ENCODE measurements around the gene SLIT1.

Gene SLIT1

DNA sequence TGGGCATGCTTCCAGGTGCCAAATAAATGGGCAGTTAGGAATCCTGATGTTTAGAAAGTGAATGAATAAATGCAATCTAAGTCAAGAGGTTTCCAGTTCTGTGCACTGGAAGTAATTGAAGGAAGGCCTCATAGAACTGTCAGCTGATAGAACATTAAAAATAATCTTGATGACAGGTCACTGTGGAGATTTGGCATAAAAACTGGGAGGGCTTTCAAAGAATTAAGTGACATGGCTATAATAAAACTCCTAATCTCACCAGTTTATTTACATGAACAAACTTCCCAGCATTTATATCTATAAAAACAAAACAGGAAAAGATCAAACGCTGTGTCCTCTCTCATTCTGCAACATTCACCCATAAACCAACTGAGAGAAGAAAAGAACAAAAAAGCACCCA is 170.5 kb downstream of the SLIT1 start:
- WGBS (ENCODE audit: extremely low coverage, insufficient coverage, low lambda C conversion rate) = no CpG with 5 or more reads among the region's 1 CpG
- Histone ChIP-seq H3K23ac (ENCODE audit: low read length) (no peak overlapping the region), H3K4me3 (ENCODE audit: low read length) (no peak overlapping the region), H2BK5ac (ENCODE audit: low read length) (no peak overlapping the region), H3K4ac (ENCODE audit: low read depth, low read length) (no peak overlapping the region), H3K27ac (ENCODE audit: low read depth, low read length) (no peak overlapping the region), H3K79me2 (ENCODE audit: control insufficient read depth, insufficient read depth, low read length) (no peaks in the 10 kb centered on the region), H4K8ac (ENCODE audit: low read depth, low read length) (no peak overlapping the region), H2BK120ac (ENCODE audit: low read depth, low read length) (no peak overlapping the region), H3K18ac (ENCODE audit: low read length) (no peak overlapping the region), H3K27me3 (ENCODE audit: insufficient read depth, low read length, poor library complexity) (no peaks in the 10 kb centered on the region), H3K4me1 (ENCODE audit: control insufficient read depth, low read depth, low read length) (no peaks in the 10 kb centered on the region), H3K4me2 (ENCODE audit: low read length) (no peak overlapping the region), H3K36me3 (ENCODE audit: control insufficient read depth, insufficient read depth, low read length) (no peaks in the 10 kb centered on the region), H3K56ac (ENCODE audit: low read length) (no peak overlapping the region), H4K5ac (ENCODE audit: low read length) (no peak overlapping the region), H2BK15ac (replicated peaks; ENCODE audit: low read depth) (no peak overlapping the region), H2AK5ac (ENCODE audit: low read length) (no peak overlapping the region), H3K9ac (ENCODE audit: low read length) (no peak overlapping the region), H3K79me1 (ENCODE audit: low read length) (no peaks in the 10 kb centered on the region)
- DNase-seq = no peak

DNA sequence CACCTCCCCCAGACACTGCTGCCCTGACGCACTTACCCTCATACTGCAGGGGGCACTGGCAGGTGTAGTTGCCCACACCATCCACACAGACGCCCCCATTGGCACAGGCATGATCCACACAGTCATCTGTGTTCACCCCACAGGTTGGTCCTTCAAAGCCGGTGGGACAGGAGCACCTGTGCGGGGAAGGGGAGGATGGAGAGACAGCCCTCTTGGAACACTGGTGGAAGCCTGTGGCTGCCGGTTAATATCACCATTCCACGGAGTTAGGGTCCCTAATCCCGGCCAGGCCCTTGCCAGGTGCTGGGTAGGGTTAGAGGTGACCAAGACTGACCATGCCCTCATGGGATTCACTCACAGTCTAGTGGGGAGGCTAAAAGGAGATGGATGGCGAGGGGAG is 171.8 kb downstream of the SLIT1 start:
- no peaks in the 10 kb centered on the region for H3K36me3 ChIP-seq (ENCODE audit: control insufficient read depth, insufficient read depth, low read length)
- H3K79me2 ChIP-seq (ENCODE audit: control insufficient read depth, insufficient read depth, low read length) = no peaks in the 10 kb centered on the region
- no peak overlapping the region for H2BK5ac ChIP-seq (ENCODE audit: low read length)
- no peaks in the 10 kb centered on the region for H3K4me1 ChIP-seq (ENCODE audit: control insufficient read depth, low read depth, low read length)
- H3K56ac ChIP-seq (ENCODE audit: low read length) = no peak overlapping the region
- H3K4ac ChIP-seq (ENCODE audit: low read depth, low read length) = no peak overlapping the region
- H3K4me2 ChIP-seq (ENCODE audit: low read length) = no peak overlapping the region
- no peak overlapping the region for H2AK5ac ChIP-seq (ENCODE audit: low read length)
- H3K4me3 ChIP-seq (ENCODE audit: low read length) = no peak overlapping the region
- no peak for DNase-seq
- WGBS (ENCODE audit: extremely low coverage, insufficient coverage, low lambda C conversion rate) = no CpG with 5 or more reads among the region's 8 CpGs
- H3K27ac ChIP-seq (ENCODE audit: low read depth, low read length) = no peak overlapping the region
- H3K18ac ChIP-seq (ENCODE audit: low read length) = no peak overlapping the region
- no peak overlapping the region for H2BK15ac ChIP-seq (replicated peaks; ENCODE audit: low read depth)
- no peak overlapping the region for H4K8ac ChIP-seq (ENCODE audit: low read depth, low read length)
- no peak overlapping the region for H3K9ac ChIP-seq (ENCODE audit: low read length)
- no peaks in the 10 kb centered on the region for H3K79me1 ChIP-seq (ENCODE audit: low read length)
- H3K27me3 ChIP-seq (ENCODE audit: insufficient read depth, low read length, poor library complexity) = no peaks in the 10 kb centered on the region
- no peak overlapping the region for H3K23ac ChIP-seq (ENCODE audit: low read length)
- no peak overlapping the region for H2BK120ac ChIP-seq (ENCODE audit: low read depth, low read length)
- H4K5ac ChIP-seq (ENCODE audit: low read length) = no peak overlapping the region

DNA sequence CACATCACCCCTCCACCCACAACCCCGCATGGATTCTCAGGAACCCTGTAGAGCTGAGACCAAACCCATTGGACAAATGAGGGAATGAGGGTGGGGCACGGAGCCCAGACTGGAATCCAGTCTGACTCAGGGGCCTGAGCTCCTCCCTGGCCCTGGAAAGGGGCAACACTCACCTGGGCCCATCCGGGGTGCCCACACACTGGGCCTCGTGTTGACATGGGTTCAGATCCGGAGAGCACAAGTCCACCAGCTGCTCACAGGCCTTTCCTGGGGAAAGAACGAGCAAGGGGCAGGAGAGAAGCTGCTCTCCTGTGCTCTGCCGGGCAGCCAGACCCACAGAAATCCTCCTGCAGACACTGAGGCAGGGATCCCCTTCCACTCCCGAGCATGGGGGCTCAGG is 172.2 kb downstream of the SLIT1 start:
- Histone ChIP-seq H3K4me2 (ENCODE audit: low read length) (no peak overlapping the region), H3K79me2 (ENCODE audit: control insufficient read depth, insufficient read depth, low read length) (no peaks in the 10 kb centered on the region), H3K4me3 (ENCODE audit: low read length) (no peak overlapping the region), H3K79me1 (ENCODE audit: low read length) (no peaks in the 10 kb centered on the region), H2BK5ac (ENCODE audit: low read length) (no peak overlapping the region), H3K27ac (ENCODE audit: low read depth, low read length) (no peak overlapping the region), H3K36me3 (ENCODE audit: control insufficient read depth, insufficient read depth, low read length) (no peaks in the 10 kb centered on the region), H3K18ac (ENCODE audit: low read length) (no peak overlapping the region), H3K9ac (ENCODE audit: low read length) (no peak overlapping the region), H3K4ac (ENCODE audit: low read depth, low read length) (no peak overlapping the region), H3K27me3 (ENCODE audit: insufficient read depth, low read length, poor library complexity) (no peaks in the 10 kb centered on the region), H4K8ac (ENCODE audit: low read depth, low read length) (no peak overlapping the region), H3K56ac (ENCODE audit: low read length) (no peak overlapping the region), H2BK15ac (replicated peaks; ENCODE audit: low read depth) (no peak overlapping the region), H2BK120ac (ENCODE audit: low read depth, low read length) (no peak overlapping the region), H4K5ac (ENCODE audit: low read length) (no peak overlapping the region), H2AK5ac (ENCODE audit: low read length) (no peak overlapping the region), H3K4me1 (ENCODE audit: control insufficient read depth, low read depth, low read length) (no peaks in the 10 kb centered on the region), H3K23ac (ENCODE audit: low read length) (no peak overlapping the region)
- DNase-seq = no peak
- no CpG with 5 or more reads among the region's 8 CpGs for WGBS (ENCODE audit: extremely low coverage, insufficient coverage, low lambda C conversion rate)

DNA sequence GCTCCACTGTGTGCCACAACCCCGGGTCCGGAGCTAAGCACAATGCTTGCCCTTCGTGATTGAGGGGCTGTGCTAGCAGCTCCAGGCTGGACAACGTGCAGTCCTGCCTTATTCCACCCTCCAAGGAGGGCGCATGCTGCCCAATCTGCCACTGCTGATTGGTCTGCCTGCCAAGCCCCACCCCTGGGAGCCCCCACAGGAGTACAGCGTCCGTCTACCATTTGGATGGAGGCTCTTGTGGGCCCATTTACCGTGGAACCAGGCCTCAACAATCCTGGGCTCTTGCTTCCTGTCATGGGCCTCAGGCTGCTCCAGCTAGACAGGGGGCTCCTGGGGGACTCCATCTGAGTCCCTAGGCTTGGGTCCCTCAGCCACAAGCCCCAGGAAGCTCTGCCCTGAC is 173.3 kb downstream of the SLIT1 start:
- no peak for DNase-seq
- no peaks in the 10 kb centered on the region for H3K27me3 ChIP-seq (ENCODE audit: insufficient read depth, low read length, poor library complexity)
- no peak overlapping the region for H2AK5ac ChIP-seq (ENCODE audit: low read length)

DNA sequence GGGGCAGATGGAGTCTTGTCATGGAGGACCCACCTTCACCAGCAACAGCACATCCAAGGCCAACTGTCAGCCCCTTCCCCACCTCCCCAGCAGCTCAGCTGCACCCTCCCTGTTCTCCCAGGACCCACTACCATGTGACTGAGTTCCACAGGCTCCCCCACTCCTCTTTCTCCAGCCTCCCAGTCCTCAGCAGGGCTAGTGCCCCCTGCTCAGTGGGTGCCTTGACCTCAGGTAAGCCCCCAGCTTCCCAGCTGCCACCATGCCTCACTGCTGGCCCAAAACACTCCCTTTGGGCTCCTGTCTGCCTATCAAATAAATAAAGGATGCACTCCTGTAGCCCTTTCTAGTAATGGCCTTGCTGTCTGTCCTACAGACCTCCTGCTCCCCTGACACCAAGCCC is 174.4 kb downstream of the SLIT1 start:
- no peak overlapping the region for H3K4ac ChIP-seq (ENCODE audit: low read depth, low read length)
- H3K4me2 ChIP-seq (ENCODE audit: low read length) = no peak overlapping the region
- no peak overlapping the region for H2BK15ac ChIP-seq (replicated peaks; ENCODE audit: low read depth)
- H2BK5ac ChIP-seq (ENCODE audit: low read length) = no peak overlapping the region
- no peaks in the 10 kb centered on the region for H3K79me2 ChIP-seq (ENCODE audit: control insufficient read depth, insufficient read depth, low read length)
- H3K27me3 ChIP-seq (ENCODE audit: insufficient read depth, low read length, poor library complexity) = no peaks in the 10 kb centered on the region
- peak overlapping the region; percentile 18 for H3K27ac ChIP-seq (ENCODE audit: low read depth, low read length)
- H2BK120ac ChIP-seq (ENCODE audit: low read depth, low read length) = no peak overlapping the region
- H3K9ac ChIP-seq (ENCODE audit: low read length) = no peak overlapping the region
- DNase-seq = no peak
- no peak overlapping the region for H3K18ac ChIP-seq (ENCODE audit: low read length)
- no peaks in the 10 kb centered on the region for H3K4me1 ChIP-seq (ENCODE audit: control insufficient read depth, low read depth, low read length)
- H3K36me3 ChIP-seq (ENCODE audit: control insufficient read depth, insufficient read depth, low read length) = no peaks in the 10 kb centered on the region
- no peak overlapping the region for H3K4me3 ChIP-seq (ENCODE audit: low read length)
- no peak overlapping the region for H4K5ac ChIP-seq (ENCODE audit: low read length)
- H3K56ac ChIP-seq (ENCODE audit: low read length) = no peak overlapping the region
- H2AK5ac ChIP-seq (ENCODE audit: low read length) = no peak overlapping the region
- H3K79me1 ChIP-seq (ENCODE audit: low read length) = no peaks in the 10 kb centered on the region
- no peak overlapping the region for H3K23ac ChIP-seq (ENCODE audit: low read length)
- no peak overlapping the region for H4K8ac ChIP-seq (ENCODE audit: low read depth, low read length)

More for the DNA sequence above, 173.3 kb downstream of the SLIT1 start:
- Histone ChIP-seq H4K8ac (ENCODE audit: low read depth, low read length) (no peak overlapping the region), H4K5ac (ENCODE audit: low read length) (no peak overlapping the region), H2BK120ac (ENCODE audit: low read depth, low read length) (no peak overlapping the region), H3K4me2 (ENCODE audit: low read length) (no peak overlapping the region), H3K18ac (ENCODE audit: low read length) (no peak overlapping the region), H3K36me3 (ENCODE audit: control insufficient read depth, insufficient read depth, low read length) (no peaks in the 10 kb centered on the region), H3K79me2 (ENCODE audit: control insufficient read depth, insufficient read depth, low read length) (no peaks in the 10 kb centered on the region), H3K9ac (ENCODE audit: low read length) (no peak overlapping the region), H3K4me3 (ENCODE audit: low read length) (no peak overlapping the region), H3K4ac (ENCODE audit: low read depth, low read length) (no peak overlapping the region), H3K27ac (ENCODE audit: low read depth, low read length) (no peak overlapping the region), H2BK5ac (ENCODE audit: low read length) (no peak overlapping the region), H3K79me1 (ENCODE audit: low read length) (no peaks in the 10 kb centered on the region), H2BK15ac (replicated peaks; ENCODE audit: low read depth) (no peak overlapping the region), H3K4me1 (ENCODE audit: control insufficient read depth, low read depth, low read length) (no peaks in the 10 kb centered on the region), H3K56ac (ENCODE audit: low read length) (no peak overlapping the region), H3K23ac (ENCODE audit: low read length) (no peak overlapping the region)
- WGBS (ENCODE audit: extremely low coverage, insufficient coverage, low lambda C conversion rate) = no CpG with 5 or more reads among the region's 8 CpGs

DNA sequence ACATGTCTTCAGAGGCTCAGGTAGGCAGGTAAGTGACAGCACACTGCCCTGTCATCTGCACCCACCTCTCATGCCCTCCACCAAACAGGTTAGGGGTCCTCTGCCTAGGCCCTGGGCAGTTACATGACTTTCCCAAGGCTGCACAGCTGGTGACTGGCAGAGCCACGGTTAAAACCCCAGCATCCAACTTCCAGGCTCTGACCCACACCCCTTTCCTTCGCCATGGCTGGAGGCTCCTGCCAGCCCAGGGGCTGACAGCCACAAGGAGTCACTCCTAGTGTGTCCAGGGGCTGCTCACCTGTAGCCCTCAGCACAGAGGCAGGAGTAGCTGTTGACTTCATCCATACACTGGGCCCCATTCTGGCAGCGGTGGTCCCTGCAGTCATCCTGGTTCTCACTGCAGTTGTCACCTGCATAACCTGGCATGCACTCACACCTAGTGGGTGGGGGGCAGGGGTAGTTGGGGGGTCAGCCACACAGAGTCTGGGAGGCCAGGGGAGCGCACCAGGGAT is 175.0 kb downstream of the SLIT1 start:
- Histone ChIP-seq H2BK5ac (ENCODE audit: low read length) (no peak overlapping the region), H4K8ac (ENCODE audit: low read depth, low read length) (no peak overlapping the region), H3K36me3 (ENCODE audit: control insufficient read depth, insufficient read depth, low read length) (no peaks in the 10 kb centered on the region), H3K79me1 (ENCODE audit: low read length) (no peaks in the 10 kb centered on the region), H3K4me2 (ENCODE audit: low read length) (no peak overlapping the region), H2AK5ac (ENCODE audit: low read length) (no peak overlapping the region), H3K4ac (ENCODE audit: low read depth, low read length) (no peak overlapping the region), H3K23ac (ENCODE audit: low read length) (no peak overlapping the region), H4K5ac (ENCODE audit: low read length) (no peak overlapping the region), H3K4me1 (ENCODE audit: control insufficient read depth, low read depth, low read length) (no peaks in the 10 kb centered on the region), H3K27me3 (ENCODE audit: insufficient read depth, low read length, poor library complexity) (no peaks in the 10 kb centered on the region), H2BK15ac (replicated peaks; ENCODE audit: low read depth) (no peak overlapping the region), H3K27ac (ENCODE audit: low read depth, low read length) (no peak overlapping the region), H2BK120ac (ENCODE audit: low read depth, low read length) (no peak overlapping the region), H3K56ac (ENCODE audit: low read length) (no peak overlapping the region), H3K4me3 (ENCODE audit: low read length) (no peak overlapping the region), H3K9ac (ENCODE audit: low read length) (no peak overlapping the region), H3K79me2 (ENCODE audit: control insufficient read depth, insufficient read depth, low read length) (no peaks in the 10 kb centered on the region), H3K18ac (ENCODE audit: low read length) (no peak overlapping the region)
- WGBS (ENCODE audit: extremely low coverage, insufficient coverage, low lambda C conversion rate) = no CpG with 5 or more reads among the region's 4 CpGs
- no peak for DNase-seq
